CD4-positive, CD25-positive, alpha-beta regulatory T cell (primary cell): ENCODE measurements around the gene PRUNE2. TPM values are rescaled to one million over a fixed set of nuclear protein-coding genes. Genes with fewer than 3 reads are reported as not detected.

Experiments used
- ATAC-seq, 2 donors: fragments of 150-1000 bp; cut with Tn5 transposase; one replicate each; pipeline ENCODE4 v1.10.0; 2021; ENCODE audit warnings: low read depth in 2 of 2, moderate number of reproducible peaks in 2 of 2, moderate library complexity in 1 of 2
- DNase-seq, 3 donors: peaks; one replicate each; pipeline versions ENCODE4 v3.0.0 to v3.0.0-alpha.2; 2012 to 2022; ENCODE audit warnings: mixed read lengths in 1 of 3
- H3K27ac ChIP-seq: one replicate; pipeline ENCODE4 v1.7.0; 2013; ENCODE audit warnings: mild to moderate bottlenecking, low read length; ENCODE audit not compliant: insufficient read depth, poor library complexity, severe bottlenecking
- H3K27me3 ChIP-seq: one replicate; pipeline ENCODE4 v1.7.0; 2013; ENCODE audit warnings: low read length; ENCODE audit not compliant: control insufficient read depth, insufficient read depth
- H3K36me3 ChIP-seq: one replicate; pipeline ENCODE4 v1.7.0; 2013; ENCODE audit warnings: mild to moderate bottlenecking, low read length, moderate library complexity; ENCODE audit not compliant: control insufficient read depth, insufficient read depth
- H3K4me1 ChIP-seq: 2 replicates; pipeline ENCODE4 v1.7.0; 2013; ENCODE audit warnings: mild to moderate bottlenecking, low read length; ENCODE audit not compliant: insufficient read depth, control insufficient read depth, poor library complexity, severe bottlenecking
- H3K4me3 ChIP-seq: one replicate; pipeline ENCODE4 v1.7.0; 2013; ENCODE audit warnings: low read depth, mild to moderate bottlenecking, low read length, moderate library complexity
- H3K9me3 ChIP-seq, 2 experiments: 1 replicate in 1 of 2; 2 replicates in 1 of 2; pipeline ENCODE4 v1.7.0; 2013; ENCODE audit warnings: low read length in 2 of 2, mild to moderate bottlenecking in 1 of 2, moderate library complexity in 1 of 2; ENCODE audit not compliant: control insufficient read depth in 2 of 2
- H3K27ac Mint-ChIP-seq, 3 donors: one replicate each; pipeline ENCODE4 v1.8.0; 2020 to 2022; ENCODE audit warnings: mild to moderate bottlenecking in 3 of 3, mixed read lengths in 3 of 3, moderate library complexity in 2 of 3
- H3K27me3 Mint-ChIP-seq: one replicate; pipeline ENCODE4 v1.8.0; 2022; ENCODE audit warnings: mild to moderate bottlenecking, mixed read lengths
- H3K36me3 Mint-ChIP-seq: one replicate; pipeline ENCODE4 v1.8.0; 2020; ENCODE audit warnings: mixed read lengths
- H3K4me1 Mint-ChIP-seq, 4 donors: one replicate each; pipeline ENCODE4 v1.8.0; 2020 to 2022; ENCODE audit warnings: mixed read lengths in 4 of 4, mild to moderate bottlenecking in 1 of 4
- H3K4me3 Mint-ChIP-seq, 4 donors: one replicate each; pipeline ENCODE4 v1.8.0; 2020 to 2022; ENCODE audit warnings: mild to moderate bottlenecking in 4 of 4, mixed read lengths in 4 of 4, moderate library complexity in 3 of 4
- H3K9me3 Mint-ChIP-seq, 7 donors: one replicate each; pipeline ENCODE4 v1.8.0; 2020 to 2022; ENCODE audit warnings: mixed read lengths in 7 of 7, mild to moderate bottlenecking in 3 of 7, moderate library complexity in 2 of 7
- polyA plus RNA-seq, 4 donors: library from polyadenylated mRNA; unstranded; fragments of 300-500 nt; fragmentation: Illumina TruSeq; gene quantifications; one replicate each; pipeline ENCODE4 v1.2.3, GENCODE V29; 2021
- total RNA-seq: library from RNA; stranded (reverse); gene quantifications from one replicate; pipeline ENCODE4 v1.2.3, GENCODE V29; 2022

PRUNE2 gene
- total and polyA plus RNA-seq, 5 donors from 2014 or later, result 0.28 to 0.30 TPM; not detected in 3

DNA sequence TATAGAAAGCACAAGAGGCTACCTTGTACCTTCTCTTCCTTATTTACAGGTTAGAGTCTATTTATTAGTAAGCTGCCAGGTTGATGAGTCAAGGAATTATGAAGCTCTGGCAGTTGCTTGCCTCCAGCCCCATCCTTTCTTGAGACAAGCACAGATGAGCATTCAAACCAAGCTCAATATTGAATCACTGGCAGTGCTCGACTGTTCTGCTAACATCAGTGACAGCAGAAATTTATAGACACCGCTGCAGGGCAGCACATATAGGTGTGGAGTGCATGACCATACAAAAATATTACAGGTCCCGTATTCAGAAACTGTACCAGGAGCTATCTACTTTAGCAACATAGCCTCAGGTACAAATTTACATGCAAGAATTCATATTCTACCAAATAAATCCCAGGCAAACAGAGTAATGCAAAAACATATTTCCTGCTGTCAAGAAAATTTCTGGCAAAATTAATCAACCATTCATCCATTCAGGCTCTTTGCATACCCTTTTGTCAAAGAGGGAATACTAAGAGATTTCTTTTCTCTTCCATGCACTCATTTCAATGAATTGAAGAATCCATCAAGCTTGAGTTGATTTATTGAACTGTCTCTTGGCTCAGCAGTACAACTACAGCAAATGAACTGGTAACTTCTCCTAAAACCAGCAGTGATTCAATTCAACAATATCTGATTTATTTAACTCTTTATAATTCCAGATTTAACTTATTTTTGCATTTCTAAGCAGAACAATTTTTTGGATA is 168.6 kb downstream of the PRUNE2 start:
- Mint-ChIP-seq H3K9me3 (peaks cover 0 to 3% (median 2%) of the 10 kb centered on the region in 7 donors), H3K36me3 (no peaks in the 10 kb centered on the region), H3K4me3 (no peak overlapping the region), H3K27ac (no peak overlapping the region), H3K27me3 (peaks cover 30% of the 10 kb centered on the region), H3K4me1 (no peaks in the 10 kb centered on the region)
- DNase-seq (no peak), ATAC-seq (no peak)
- no peaks in the 10 kb centered on the region for H3K4me1 ChIP-seq
- no peaks in the 10 kb centered on the region for H3K9me3 ChIP-seq
- H3K4me3 ChIP-seq, result no peak overlapping the region
- H3K36me3 ChIP-seq, result no peaks in the 10 kb centered on the region
- H3K27ac ChIP-seq, result no peak overlapping the region
- H3K27me3 ChIP-seq, result peaks cover 4% of the 10 kb centered on the region

DNA sequence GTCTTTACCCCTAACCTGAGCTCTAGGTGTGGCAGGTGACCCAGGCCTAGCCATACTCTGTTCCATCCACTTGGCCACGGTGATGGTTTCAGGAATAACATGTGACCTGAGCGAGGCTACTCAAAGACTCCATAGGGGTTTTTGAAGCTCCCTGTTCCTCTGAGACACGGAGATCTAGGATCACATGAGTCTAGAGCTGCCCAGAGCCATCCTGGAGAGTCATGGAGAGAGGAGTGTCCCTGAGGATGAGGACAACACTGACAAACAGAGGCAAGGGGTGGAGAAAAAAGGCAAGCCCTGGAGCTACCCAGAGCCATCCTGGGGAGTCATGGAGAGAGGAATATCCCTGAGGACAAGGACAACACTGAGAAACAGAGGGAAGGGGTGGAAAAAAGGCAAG is 171.2 kb downstream of the PRUNE2 start:
- Mint-ChIP-seq H3K4me1 (no peaks in the 10 kb centered on the region), H3K4me3 (no peak overlapping the region), H3K36me3 (no peaks in the 10 kb centered on the region), H3K9me3 (peaks cover 0 to 3% (median 0%) of the 10 kb centered on the region in 7 donors), H3K27ac (no peak overlapping the region), H3K27me3 (peaks cover 33% of the 10 kb centered on the region)
- peaks cover 4% of the 10 kb centered on the region for H3K27me3 ChIP-seq
- H3K4me3 ChIP-seq, result no peak overlapping the region
- no peak overlapping the region for H3K27ac ChIP-seq
- H3K4me1 ChIP-seq, result no peaks in the 10 kb centered on the region
- no peaks in the 10 kb centered on the region for H3K9me3 ChIP-seq
- H3K36me3 ChIP-seq, result no peaks in the 10 kb centered on the region
- no peak for DNase-seq
- ATAC-seq, result no peak

DNA sequence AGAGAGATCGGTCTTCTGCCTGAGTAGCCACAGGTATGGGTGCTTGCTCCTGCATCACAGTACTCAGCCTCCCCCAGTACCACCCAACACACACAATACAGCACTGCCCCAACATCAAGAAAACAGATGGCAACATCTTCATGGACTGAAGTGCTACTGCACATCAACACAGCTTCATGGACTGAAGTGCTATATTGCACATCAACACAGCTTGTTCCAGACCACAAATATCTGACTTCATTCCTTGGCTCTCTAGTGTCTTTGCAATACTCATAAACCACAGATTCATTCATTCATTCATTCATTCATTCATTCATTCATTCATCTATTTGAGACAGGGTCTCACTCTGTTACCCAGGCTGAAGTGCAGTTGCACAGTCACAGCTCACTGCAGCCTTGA is 172.8 kb downstream of the PRUNE2 start:
- no peaks in the 10 kb centered on the region for H3K36me3 ChIP-seq
- no peak overlapping the region for H3K27ac ChIP-seq
- H3K9me3 ChIP-seq, result no peaks in the 10 kb centered on the region
- DNase-seq, result no peak
- Mint-ChIP-seq H3K27ac (no peak overlapping the region), H3K9me3 (peaks cover 0 to 3% (median 0%) of the 10 kb centered on the region in 7 donors), H3K4me1 (no peaks in the 10 kb centered on the region), H3K27me3 (peaks cover 28% of the 10 kb centered on the region), H3K4me3 (no peak overlapping the region), H3K36me3 (no peaks in the 10 kb centered on the region)
- H3K4me1 ChIP-seq, result no peaks in the 10 kb centered on the region
- no peak overlapping the region for H3K4me3 ChIP-seq
- ATAC-seq, result no peak
- no peaks in the 10 kb centered on the region for H3K27me3 ChIP-seq

DNA sequence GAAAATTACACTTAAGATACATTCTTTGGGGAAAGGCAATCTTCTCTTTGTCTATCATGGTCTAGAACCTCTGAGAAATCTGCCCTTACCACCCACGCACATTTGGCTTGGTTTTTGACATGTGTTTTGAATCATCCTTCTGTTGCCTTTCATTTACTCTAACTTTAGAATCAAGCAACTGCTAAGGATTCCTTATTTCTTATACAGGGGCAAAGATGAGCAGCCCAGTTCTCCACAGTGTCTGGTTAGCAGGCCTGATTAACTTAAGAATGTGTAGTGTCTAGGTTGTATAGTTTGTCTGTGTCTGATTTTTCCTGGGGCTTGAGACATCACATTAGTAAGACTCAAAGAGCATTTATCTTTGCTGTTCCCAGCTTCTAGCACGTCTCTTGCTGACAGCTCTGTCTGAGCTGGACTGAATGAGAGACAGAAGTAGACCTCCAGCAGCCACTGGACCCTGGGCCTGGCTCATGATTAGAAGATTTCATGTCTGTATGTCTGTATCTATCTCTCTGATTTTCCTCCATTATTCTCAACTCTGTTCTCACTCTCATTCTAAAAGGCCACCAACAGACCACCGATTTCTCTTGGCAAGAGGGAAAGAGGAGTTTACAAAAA is 173.5 kb downstream of the PRUNE2 start:
- Mint-ChIP-seq H3K4me3 (no peak overlapping the region), H3K9me3 (peaks cover 0 to 3% (median 0%) of the 10 kb centered on the region in 7 donors)

DNA sequence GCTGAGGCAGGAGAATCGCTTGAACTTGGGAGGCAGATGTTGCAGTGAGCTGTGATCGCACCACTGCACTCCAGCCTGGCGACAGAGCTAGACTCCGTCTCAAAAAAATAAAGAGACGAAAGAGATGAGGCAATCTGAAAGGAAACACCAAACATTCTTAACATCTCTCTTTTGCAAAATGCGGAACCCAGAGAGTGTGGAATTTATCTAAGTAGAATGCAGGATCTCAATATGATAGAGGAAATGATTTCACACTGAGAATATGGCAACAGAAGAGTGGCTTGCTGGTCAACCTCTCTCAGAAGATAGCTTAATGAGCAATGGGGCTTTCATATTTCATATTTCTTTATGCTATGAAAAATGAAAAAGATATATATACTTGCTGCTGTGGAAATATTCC is 175.1 kb downstream of the PRUNE2 start:
- Histone ChIP-seq H3K36me3 (no peaks in the 10 kb centered on the region), H3K27me3 (no peaks in the 10 kb centered on the region), H3K27ac (no peak overlapping the region), H3K4me1 (no peaks in the 10 kb centered on the region), H3K4me3 (no peak overlapping the region), H3K9me3 (no peaks in the 10 kb centered on the region)
- DNase-seq (no peak), ATAC-seq (no peak)
- H3K36me3 Mint-ChIP-seq, result no peaks in the 10 kb centered on the region
- peaks cover 30% of the 10 kb centered on the region for H3K27me3 Mint-ChIP-seq
- H3K4me1 Mint-ChIP-seq, result no peaks in the 10 kb centered on the region
- no peak overlapping the region for H3K4me3 Mint-ChIP-seq
- peaks cover 0 to 3% (median 0%) of the 10 kb centered on the region in 7 donors for H3K9me3 Mint-ChIP-seq
- no peak overlapping the region for H3K27ac Mint-ChIP-seq

More for the DNA sequence above, 173.5 kb downstream of the PRUNE2 start:
- Mint-ChIP-seq H3K36me3 (no peaks in the 10 kb centered on the region), H3K27me3 (peaks cover 23% of the 10 kb centered on the region), H3K4me1 (no peaks in the 10 kb centered on the region), H3K27ac (no peak overlapping the region)
- Histone ChIP-seq H3K4me1 (no peaks in the 10 kb centered on the region), H3K27ac (no peak overlapping the region), H3K9me3 (no peaks in the 10 kb centered on the region), H3K36me3 (no peaks in the 10 kb centered on the region), H3K27me3 (no peaks in the 10 kb centered on the region), H3K4me3 (no peak overlapping the region)
- no peak for ATAC-seq
- no peak for DNase-seq

DNA sequence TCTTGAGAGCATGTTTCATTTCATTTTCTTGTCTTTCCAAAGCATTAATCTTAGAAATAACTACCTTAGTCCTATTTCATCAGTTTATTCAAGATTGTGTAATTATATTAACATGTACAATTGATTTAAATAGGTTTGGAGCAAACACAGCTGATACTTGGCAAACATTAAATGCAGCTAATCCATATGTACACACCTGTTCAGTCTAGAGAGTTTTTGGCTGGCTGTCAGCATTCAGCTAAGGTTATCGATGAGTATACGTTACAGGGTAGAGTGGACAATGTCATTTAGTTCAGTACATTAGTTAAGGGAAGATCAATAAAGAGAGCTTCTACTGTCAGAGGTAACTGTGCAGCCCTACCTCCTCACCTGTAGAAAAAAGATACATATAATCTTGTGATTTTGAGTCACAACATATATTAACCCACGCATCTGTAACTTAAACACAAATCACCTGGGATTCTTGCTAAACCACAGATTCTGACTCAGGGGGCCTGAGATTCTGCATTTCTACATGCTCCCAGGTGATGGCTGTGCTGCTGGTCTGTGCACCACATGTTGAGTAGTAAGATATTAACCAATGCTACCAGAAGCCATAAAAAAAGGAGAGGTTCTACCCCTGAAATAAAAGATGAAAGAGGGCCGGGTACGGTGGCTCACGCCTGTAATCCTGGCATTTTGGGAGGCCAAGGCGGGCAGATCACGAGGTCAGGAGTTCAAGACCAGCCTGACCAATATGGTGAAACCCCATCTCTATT is 175.8 kb downstream of the PRUNE2 start:
- no peaks in the 10 kb centered on the region for H3K36me3 ChIP-seq
- Mint-ChIP-seq H3K4me3 (no peak overlapping the region), H3K27me3 (peaks cover 30% of the 10 kb centered on the region), H3K4me1 (no peaks in the 10 kb centered on the region), H3K36me3 (no peaks in the 10 kb centered on the region), H3K9me3 (peaks cover 0 to 3% (median 0%) of the 10 kb centered on the region in 7 donors), H3K27ac (no peak overlapping the region)
- no peaks in the 10 kb centered on the region for H3K27me3 ChIP-seq
- no peak overlapping the region for H3K4me3 ChIP-seq
- no peaks in the 10 kb centered on the region for H3K4me1 ChIP-seq
- H3K27ac ChIP-seq, result no peak overlapping the region
- ATAC-seq (no peak), DNase-seq (no peak)
- H3K9me3 ChIP-seq, result no peaks in the 10 kb centered on the region

DNA sequence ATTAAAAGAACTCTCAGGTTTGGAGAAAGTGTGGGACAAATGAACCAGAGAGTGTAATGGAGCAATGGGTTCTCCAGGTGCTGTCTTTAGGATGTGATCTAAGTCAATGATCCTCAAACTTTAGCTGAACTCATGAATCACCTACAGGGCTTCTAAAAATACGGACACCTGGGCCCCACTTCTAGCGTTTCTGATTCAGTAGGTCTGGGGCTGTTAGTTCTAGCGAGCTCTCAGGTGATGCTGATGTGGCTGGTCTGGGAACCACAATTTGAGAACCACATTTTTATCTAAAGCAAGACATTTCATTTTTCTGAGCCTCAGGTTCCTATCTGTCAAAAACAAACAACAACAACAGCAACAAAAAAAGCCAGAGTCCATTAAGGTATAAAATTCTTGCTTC is 176.8 kb downstream of the PRUNE2 start:
- Histone ChIP-seq H3K27me3 (no peaks in the 10 kb centered on the region), H3K36me3 (no peaks in the 10 kb centered on the region), H3K9me3 (no peaks in the 10 kb centered on the region), H3K27ac (no peak overlapping the region), H3K4me3 (no peak overlapping the region), H3K4me1 (no peaks in the 10 kb centered on the region)
- Mint-ChIP-seq H3K36me3 (no peaks in the 10 kb centered on the region), H3K27me3 (peaks cover 30% of the 10 kb centered on the region), H3K27ac (no peak overlapping the region), H3K4me1 (no peaks in the 10 kb centered on the region), H3K4me3 (no peak overlapping the region), H3K9me3 (no peaks in the 10 kb centered on the region)
- ATAC-seq (no peak), DNase-seq (no peak)
